Measurements from ENCODE around the gene TRAPPC6A.

Gene TRAPPC6A

GRCh38 chr19:45177817-45178261 lies at the start of gene TRAPPC6A:
Gene TRAPPC6A (minus strand): TSS chr19:45178237. CDS start chr19:45178218, 19 bp downstream.
- intact Hi-C loops (cut with DNase I) = loop anchor here (1.0 kb wide), 1 partner anchor 87 kb away; no protein-coding TSS in a partner anchor
- DNase-seq = no peak

GRCh38 chr19:45224645-45225044 lies 46.6 kb upstream of the TRAPPC6A start:
- intact Hi-C loops (cut with DNase I) = no loop called here
- no peak for DNase-seq

- DNase-seq = no peak
- intact Hi-C loops (cut with DNase I) = no loop called here
These were observed 45.8 kb upstream of the TRAPPC6A start for GRCh38 chr19:45223879-45224278.

- intact Hi-C loops (cut with DNase I) = no loop called here
- DNase-seq = no peak
These were observed 44.7 kb upstream of the TRAPPC6A start for GRCh38 chr19:45222724-45223123.

GRCh38 chr19:45218911-45219743 lies 41.1 kb upstream of the TRAPPC6A start:
- DNase-seq = no peak
- intact Hi-C loops (cut with DNase I) = no loop called here

GRCh38 chr19:45218426-45218825 lies 40.4 kb upstream of the TRAPPC6A start:
- intact Hi-C loops (cut with DNase I) = no loop called here
- DNase-seq = no peak

GRCh38 chr19:45217957-45218334 lies 39.9 kb upstream of the TRAPPC6A start:
- DNase-seq = peak in 1 of 10 donors; percentile 31
- intact Hi-C loops (cut with DNase I) = no loop called here

- DNase-seq = no peak
- intact Hi-C loops (cut with DNase I) = no loop called here
These were observed 39.3 kb upstream of the TRAPPC6A start for GRCh38 chr19:45217193-45217956.

GRCh38 chr19:45216667-45217066 lies 38.6 kb upstream of the TRAPPC6A start:
- intact Hi-C loops (cut with DNase I) = no loop called here
- DNase-seq = no peak

GRCh38 chr19:45215391-45216191 lies 37.6 kb upstream of the TRAPPC6A start:
- intact Hi-C loops (cut with DNase I) = no loop called here
- peak in 1 of 10 donors; percentile 34 for DNase-seq

- DNase-seq = peak in 1 of 10 donors; percentile 82
- intact Hi-C loops (cut with DNase I) = no loop called here
These were observed 35.0 kb upstream of the TRAPPC6A start for GRCh38 chr19:45213031-45213430.

GRCh38 chr19:45211751-45212381 lies 33.8 kb upstream of the TRAPPC6A start:
- DNase-seq = no peak

GRCh38 chr19:45206328-45206727 lies 28.3 kb upstream of the TRAPPC6A start:
- no peak for DNase-seq
- intact Hi-C loops (cut with DNase I) = no loop called here

More at GRCh38 chr19:45211751-45212381, 33.8 kb upstream of the TRAPPC6A start:
- intact Hi-C loops (cut with DNase I) = no loop called here

- intact Hi-C loops (cut with DNase I) = no loop called here
- DNase-seq = no peak
These were observed 27.8 kb upstream of the TRAPPC6A start for GRCh38 chr19:45205810-45206209.

- DNase-seq = no peak
- intact Hi-C loops (cut with DNase I) = loop anchor here (5.0 kb wide), 1 partner anchor 135 kb away; no protein-coding TSS in a partner anchor
These were observed 24.6 kb upstream of the TRAPPC6A start for GRCh38 chr19:45202637-45203036.

GRCh38 chr19:45200568-45200967 lies 22.5 kb upstream of the TRAPPC6A start:
- peak in 6 of 10 donors; percentile 17 to 92 (median 34) for DNase-seq
- intact Hi-C loops (cut with DNase I) = loop anchor here (5.0 kb wide), 1 partner anchor 137 kb away; no protein-coding TSS in a partner anchor

- no peak for DNase-seq
These were observed 17.7 kb upstream of the TRAPPC6A start for GRCh38 chr19:45195764-45196163.

GRCh38 chr19:45191375-45191774 lies 13.3 kb upstream of the TRAPPC6A start:
- no peak for DNase-seq
- intact Hi-C loops (cut with DNase I) = no loop called here

More at GRCh38 chr19:45195764-45196163, 17.7 kb upstream of the TRAPPC6A start:
- intact Hi-C loops (cut with DNase I) = no loop called here

GRCh38 chr19:45189971-45190370 lies 11.9 kb upstream of the TRAPPC6A start:
- DNase-seq = no peak
- intact Hi-C loops (cut with DNase I) = no loop called here
